NCI-H2081 (cell line): ENCODE measurements around the gene OPCML.

Experiments
- DNase-seq, 2 experiments: peaks; one replicate each; lab custom pipeline; 2025; lab: John Stamatoyannopoulos, UW

OPCML gene

DNA sequence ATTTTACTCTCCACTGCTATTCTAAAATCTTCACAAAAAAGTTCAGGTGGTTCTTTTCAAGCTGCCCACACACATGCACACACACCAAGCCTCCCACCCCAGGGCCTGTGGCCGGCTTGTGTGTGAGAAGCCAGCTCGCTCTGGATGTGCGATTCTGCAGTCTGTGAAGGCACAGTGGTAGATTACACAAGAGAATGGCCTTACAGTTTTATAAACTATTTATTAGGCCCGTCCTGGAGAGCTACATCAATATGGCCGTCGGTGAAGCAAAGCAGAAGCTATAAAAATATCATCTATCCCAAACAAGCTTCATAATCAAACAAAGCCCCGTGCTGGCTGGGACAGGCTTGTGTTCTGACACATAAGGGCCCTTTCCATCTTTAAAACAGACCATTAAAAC lies 240.5 kb downstream of the OPCML start:
- no peak for DNase-seq

GRCh38 chr11:133285359-133285758 lies 246.9 kb downstream of the OPCML start:
- DNase-seq: no peak

- DNase-seq: no peak
Observed at GRCh38 chr11:133284156-133284555, 248.1 kb downstream of the OPCML start.

- no peak for DNase-seq
Observed at GRCh38 chr11:133277886-133278285, 254.4 kb downstream of the OPCML start.

- DNase-seq: no peak
Observed at GRCh38 chr11:133271871-133272776, 260.2 kb downstream of the OPCML start.

GRCh38 chr11:133271206-133271605 lies 261.1 kb downstream of the OPCML start:
- DNase-seq: no peak

- DNase-seq: no peak
Observed at GRCh38 chr11:133269267-133269666, 263.0 kb downstream of the OPCML start.

- DNase-seq: peak in 1 of 2 experiments; percentile 42
Observed at GRCh38 chr11:133266986-133267385, 265.3 kb downstream of the OPCML start.

- DNase-seq: no peak
Observed at GRCh38 chr11:133265530-133266035, 266.7 kb downstream of the OPCML start.

DNA sequence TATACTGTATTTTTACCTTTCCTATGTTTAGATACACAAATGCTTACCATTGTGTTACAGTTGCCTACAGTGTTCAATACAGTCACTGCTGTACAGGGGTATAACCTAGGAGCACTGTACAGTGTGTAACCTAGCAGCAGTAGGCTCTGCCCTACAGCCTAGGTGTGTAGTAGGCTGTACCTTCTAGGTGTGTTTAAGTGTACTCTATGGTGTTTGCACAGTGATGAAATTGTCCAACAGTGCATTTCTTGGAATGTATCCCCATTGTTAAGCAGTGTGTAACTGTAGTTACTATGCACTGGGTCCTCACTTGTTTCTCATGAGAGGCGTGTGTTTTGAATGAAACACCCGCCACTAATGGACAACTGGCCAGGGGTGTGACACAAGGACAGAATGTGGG lies 269.0 kb downstream of the OPCML start:
- DNase-seq: no peak

DNA sequence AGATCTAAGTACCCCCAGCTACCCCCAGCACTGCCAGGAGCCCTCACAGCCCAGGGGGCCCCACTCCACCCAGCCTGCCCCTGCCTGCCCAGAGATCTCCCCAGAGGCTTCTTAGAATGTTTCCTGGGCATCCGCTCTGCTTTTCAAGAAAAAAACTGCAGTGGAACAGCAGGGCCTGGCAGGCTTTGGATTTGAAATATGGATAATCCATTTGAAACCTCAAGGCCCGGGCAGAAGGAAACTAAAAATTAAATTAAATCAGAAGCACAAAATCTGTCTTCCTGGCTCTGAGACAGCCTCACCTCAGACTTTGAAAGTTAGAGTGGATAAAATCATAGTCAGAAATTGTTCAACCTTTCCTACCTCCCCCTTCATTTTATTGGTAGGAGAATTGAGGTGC lies 273.6 kb downstream of the OPCML start:
- DNase-seq: no peak

DNA sequence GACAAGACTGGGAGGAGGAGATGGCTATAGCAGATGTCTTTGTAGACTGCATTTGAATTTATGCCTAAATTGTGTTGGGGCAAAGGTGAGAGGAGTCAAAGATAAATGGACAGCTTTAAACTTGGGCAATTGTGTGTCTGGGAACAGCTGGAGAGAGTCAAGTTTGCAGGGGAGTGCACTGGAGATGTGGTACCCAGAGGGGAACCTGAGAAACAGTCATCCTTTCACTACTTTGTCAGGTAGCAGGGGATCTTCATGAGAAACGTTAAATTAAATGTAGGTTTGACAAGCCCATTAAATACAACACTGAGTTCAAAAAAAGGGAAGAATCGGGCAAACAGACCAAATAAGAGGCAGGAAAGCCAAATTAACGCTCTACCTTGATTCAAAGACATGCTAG lies 277.7 kb downstream of the OPCML start:
- DNase-seq: no peak

- no peak for DNase-seq
Observed at GRCh38 chr11:133253570-133253969, 278.7 kb downstream of the OPCML start.

DNA sequence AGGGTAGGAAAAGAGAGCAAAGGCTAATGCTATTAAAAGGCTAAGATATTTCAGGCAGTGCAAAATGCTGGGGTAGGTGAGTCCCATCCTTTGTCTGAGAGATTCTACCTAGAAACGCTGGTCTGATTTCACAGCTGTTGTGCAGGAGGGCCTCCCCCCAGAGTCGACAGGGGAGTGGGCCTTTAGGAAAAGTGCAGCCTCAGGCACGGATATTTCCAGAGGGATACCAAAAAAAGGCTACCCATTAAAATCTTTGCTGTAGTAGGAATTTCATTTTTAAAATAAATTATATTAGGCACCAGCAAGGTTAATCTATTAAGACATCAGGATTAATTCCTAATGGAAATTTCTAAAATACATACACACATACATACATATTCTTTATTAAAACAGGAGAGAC lies 280.5 kb downstream of the OPCML start:
- DNase-seq: no peak

DNA sequence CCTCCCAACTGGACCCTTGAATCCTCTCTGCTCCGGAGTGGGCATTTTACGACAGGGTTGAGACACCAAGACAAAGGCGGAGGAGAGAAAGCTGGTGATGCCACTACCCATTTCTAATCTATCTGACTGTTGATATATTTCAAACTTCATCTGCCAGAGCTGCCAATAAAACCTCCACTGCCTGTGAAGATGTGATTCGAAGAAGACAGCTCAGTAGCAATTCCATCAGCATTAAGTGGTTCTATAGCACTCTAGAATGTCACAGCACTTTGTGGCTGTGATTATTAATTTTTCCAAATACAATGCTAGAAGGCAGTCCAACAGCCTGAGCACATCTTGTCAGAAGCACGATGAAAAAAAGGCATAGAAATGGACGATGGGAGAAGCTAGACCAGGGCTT lies 282.8 kb downstream of the OPCML start:
- DNase-seq: no peak

- DNase-seq: no peak
Observed at GRCh38 chr11:133249065-133249464, 283.2 kb downstream of the OPCML start.

GRCh38 chr11:133243832-133244231 lies 288.5 kb downstream of the OPCML start:
- DNase-seq: no peak

DNA sequence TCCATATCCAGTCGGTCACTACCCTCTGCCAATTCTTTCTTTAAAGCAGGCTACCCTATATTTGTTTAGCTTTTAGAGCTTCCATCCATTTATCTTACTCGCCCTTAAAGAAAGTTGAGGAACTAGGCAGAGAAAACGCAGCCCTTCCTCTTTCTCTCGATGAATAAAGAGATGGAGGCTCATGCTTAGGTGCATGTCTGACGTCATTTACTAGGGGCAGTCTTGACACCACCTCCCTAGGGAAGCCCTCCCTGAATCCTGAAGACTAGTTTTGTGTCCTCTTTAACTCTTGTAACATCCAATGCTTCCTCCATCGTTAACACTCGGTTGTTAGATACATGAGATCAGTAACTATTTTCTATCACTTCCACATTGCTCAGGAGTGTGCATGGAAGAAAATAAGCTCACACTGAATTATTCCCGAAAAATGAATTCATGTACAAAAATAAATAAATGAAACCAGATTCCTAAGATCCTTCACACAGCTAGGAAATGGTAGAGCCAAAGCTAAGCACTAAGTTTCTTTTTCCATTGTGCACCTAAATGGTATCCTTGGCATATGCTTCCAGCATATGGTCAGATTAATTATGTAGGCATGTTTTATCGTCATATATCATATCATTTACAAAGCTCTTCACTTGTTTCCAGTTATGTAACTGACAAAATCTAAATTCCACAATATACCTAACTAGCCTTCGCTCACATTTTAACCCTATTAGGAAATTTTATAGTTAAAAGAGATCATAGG lies 291.2 kb downstream of the OPCML start:
- no peak for DNase-seq

DNA sequence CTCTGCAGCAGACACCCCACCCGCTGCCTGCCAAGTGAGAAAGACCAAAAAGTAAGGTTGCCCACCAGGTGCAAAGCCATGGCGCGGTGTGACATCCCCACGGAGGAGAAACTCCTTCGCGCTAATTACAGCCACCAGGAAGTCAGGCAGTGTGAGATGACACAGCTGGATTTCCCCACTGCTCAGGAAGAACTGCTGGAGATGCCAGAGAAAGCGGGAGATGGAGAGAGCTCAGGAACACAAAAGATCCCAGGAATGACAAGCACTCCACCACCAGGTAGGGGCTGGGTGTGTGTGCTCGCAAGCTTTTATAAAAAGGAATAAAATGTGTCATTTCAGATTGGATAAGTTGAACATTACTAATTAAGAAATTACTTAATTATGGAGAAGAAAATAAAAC lies 292.7 kb downstream of the OPCML start:
- DNase-seq: no peak

GRCh38 chr11:133238495-133238894 lies 293.8 kb downstream of the OPCML start:
- no peak for DNase-seq

DNA sequence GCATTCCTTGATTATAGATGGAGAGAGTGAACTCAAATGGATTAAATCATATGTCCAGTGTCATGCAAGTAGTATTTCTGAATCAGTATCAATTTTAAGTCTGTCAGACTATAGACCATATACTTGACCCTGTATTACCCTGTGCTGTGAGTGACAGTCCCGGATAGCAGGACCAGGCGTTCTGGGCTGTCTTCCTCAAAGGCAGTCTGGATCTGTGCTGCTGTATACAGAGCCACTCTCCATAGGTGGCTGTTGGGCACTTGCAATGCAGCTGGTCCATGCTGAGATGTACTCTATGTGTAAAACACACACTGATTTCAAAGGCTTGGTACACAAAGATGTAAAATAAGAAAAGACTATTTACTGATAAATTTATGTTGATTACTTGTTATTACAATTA lies 294.3 kb downstream of the OPCML start:
- DNase-seq: peak in 1 of 2 experiments; percentile 36

DNA sequence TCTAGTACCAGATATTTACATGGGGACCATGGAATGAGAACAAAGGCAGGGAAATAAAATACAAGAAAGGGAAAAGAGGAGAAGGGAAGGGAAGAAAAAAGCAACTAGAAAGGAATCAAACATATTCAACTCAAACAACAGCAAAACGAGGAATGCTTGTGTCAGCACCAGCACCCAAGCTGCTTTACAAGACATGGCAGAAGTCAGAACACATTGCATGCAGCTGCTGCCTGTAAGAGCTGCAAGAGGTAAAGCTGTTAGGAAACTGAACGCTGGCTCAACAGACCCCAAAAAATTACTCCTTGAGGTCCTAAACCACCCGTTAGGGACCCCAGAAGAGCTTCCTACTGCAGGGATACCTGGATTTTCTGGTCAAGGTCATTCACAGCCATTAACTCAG lies 296.9 kb downstream of the OPCML start:
- DNase-seq: no peak

DNA sequence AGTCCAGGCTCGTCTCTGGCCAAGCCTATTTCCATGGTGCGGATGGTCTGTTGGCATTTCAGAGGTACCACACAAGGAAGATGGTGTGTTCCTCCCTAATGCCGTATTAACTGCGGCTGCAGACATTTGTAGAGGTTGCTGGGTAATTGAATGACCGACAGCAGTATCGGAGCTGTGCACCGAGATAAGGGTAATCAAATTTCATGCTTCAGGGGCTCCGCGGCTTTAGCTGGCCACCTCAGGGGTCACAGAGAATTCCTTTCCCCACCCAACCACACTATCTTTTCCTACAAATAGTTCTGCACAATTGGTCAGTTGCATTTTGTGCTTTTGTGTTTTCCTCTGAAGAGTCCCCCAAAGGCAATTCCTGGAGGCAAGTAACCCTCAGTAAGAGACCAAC lies 297.4 kb downstream of the OPCML start:
- no peak for DNase-seq
